ENCODE measurements around the gene IL1RAPL2. TPM values are rescaled to one million over a fixed set of nuclear protein-coding genes. Genes with fewer than 3 reads are reported as not detected.

The IL1RAPL2 gene
- total and polyA plus RNA-seq, 8 donors, result 0.13 to 1.1 (median 0.47) TPM; not detected in 2

DNA sequence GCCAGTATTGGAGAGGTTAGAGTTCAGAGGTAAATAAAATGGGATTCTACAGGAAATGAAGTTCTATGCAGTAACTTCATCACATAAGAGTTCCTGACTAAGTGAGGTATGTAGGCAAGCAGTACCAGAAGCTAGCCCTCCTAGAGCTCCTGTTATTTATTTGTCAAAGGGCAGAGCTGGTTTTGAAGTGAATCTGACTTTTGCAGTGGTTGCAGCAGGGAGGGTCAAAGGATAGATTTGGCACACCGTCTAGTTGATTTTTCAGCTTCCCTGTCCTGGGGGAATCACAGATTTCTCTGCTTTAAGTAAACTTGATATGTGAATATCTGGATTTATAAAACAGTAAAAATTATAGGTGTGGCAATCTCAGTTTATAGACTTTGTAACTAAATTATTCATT, 130.7 kb downstream of the IL1RAPL2 start:
- Histone ChIP-seq H3K4me1 (no peaks in the 10 kb centered on the region), H3K27me3 (no peaks in the 10 kb centered on the region), H3K4me3 (no peak overlapping the region), H3K36me3 (no peaks in the 10 kb centered on the region), H3K27ac (no peak overlapping the region), H3K9me3 (no peaks in the 10 kb centered on the region)
- TF ChIP-seq, protein P1, sequence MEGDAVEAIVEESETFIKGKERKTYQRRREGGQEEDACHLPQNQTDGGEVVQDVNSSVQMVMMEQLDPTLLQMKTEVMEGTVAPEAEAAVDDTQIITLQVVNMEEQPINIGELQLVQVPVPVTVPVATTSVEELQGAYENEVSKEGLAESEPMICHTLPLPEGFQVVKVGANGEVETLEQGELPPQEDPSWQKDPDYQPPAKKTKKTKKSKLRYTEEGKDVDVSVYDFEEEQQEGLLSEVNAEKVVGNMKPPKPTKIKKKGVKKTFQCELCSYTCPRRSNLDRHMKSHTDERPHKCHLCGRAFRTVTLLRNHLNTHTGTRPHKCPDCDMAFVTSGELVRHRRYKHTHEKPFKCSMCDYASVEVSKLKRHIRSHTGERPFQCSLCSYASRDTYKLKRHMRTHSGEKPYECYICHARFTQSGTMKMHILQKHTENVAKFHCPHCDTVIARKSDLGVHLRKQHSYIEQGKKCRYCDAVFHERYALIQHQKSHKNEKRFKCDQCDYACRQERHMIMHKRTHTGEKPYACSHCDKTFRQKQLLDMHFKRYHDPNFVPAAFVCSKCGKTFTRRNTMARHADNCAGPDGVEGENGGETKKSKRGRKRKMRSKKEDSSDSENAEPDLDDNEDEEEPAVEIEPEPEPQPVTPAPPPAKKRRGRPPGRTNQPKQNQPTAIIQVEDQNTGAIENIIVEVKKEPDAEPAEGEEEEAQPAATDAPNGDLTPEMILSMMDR (IDR thresholded peaks at IDR 0.05), result no peak
- intact Hi-C loops (cut with DNase I), result no loop called here
- DNase-seq (no peak), ATAC-seq (no peak)

DNA sequence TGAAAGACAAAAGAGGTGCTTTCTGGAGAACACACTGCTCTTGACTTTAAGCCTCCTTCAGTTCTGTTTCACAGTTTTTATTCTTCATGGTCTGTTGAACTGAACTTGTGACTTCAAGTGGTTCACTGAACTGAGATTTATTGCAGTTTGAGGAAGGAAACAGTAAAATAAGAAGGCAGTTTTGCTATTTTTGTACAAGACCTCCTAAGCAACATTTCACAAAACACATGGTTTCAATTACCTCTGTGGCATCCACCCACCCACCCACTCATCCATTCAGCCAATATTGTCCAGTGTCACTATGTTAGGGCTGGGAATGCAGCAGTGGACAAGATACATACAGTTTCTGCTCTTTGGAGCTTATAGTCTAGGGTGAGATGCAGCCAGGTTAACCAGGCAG, 131.3 kb downstream of the IL1RAPL2 start:
- no peaks in the 10 kb centered on the region for H3K9me3 ChIP-seq
- no peaks in the 10 kb centered on the region for H3K36me3 ChIP-seq
- intact Hi-C loops (cut with DNase I), result no loop called here
- H3K27ac ChIP-seq, result no peak overlapping the region
- no peak overlapping the region for H3K4me3 ChIP-seq
- no peak for ATAC-seq
- H3K27me3 ChIP-seq, result no peaks in the 10 kb centered on the region
- H3K4me1 ChIP-seq, result no peaks in the 10 kb centered on the region
- no peak for DNase-seq
- TF ChIP-seq, protein P1 (IDR thresholded peaks at IDR 0.05), result no peak

DNA sequence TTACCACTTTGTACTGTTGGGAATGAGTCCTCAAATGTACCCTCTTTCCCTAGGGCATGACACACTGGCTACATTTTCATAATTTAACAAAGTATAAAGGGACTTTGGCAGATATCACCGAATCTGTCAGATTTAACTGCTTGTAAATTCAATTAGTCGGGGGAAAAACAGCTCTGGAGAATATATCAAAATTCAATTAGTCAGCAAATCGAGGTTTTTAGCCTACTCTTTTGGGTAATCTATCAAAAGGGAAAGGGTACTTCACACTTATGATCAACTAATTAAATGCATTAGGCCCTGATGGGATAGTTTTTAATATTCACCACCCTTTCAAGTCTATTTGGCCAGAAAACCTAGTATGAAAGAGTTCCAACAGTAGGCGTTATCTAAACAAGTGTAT, 141.0 kb downstream of the IL1RAPL2 start:
- Histone ChIP-seq H3K4me3 (no peak overlapping the region), H3K4me1 (no peaks in the 10 kb centered on the region), H3K9me3 (no peaks in the 10 kb centered on the region), H3K27ac (no peak overlapping the region), H3K36me3 (no peaks in the 10 kb centered on the region), H3K27me3 (peaks cover 0 to 4% of the 10 kb centered on the region in 2 donors)
- TF ChIP-seq, protein P1 (IDR thresholded peaks at IDR 0.05), result no peak
- ATAC-seq (no peak), DNase-seq (no peak)
- intact Hi-C loops (cut with DNase I), result no loop called here

DNA sequence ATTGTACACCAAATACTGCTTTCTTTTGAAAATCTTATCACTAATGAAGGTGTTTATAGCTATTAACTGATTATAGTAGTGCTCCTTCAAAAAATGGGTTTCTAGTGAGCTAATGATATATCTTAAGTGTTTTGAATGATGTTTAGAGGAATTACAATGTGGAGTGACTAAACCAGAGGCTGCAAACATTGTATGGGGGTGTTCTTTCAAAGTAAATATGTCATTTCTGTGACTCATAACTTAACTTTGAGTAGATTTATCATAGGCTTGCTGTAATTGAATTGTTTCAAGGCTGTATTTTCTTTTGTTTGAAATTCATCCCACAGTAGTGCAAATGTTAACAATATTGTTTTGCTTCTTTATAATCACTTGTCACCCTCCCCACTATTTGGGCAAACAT, 141.6 kb downstream of the IL1RAPL2 start:
- TF ChIP-seq, protein P1 (IDR thresholded peaks at IDR 0.05), result no peak
- H3K36me3 ChIP-seq, result no peaks in the 10 kb centered on the region
- ATAC-seq, result no peak
- intact Hi-C loops (cut with DNase I), result no loop called here
- no peaks in the 10 kb centered on the region for H3K4me1 ChIP-seq
- H3K9me3 ChIP-seq, result no peaks in the 10 kb centered on the region
- H3K4me3 ChIP-seq, result no peak overlapping the region
- H3K27ac ChIP-seq, result no peak overlapping the region
- H3K27me3 ChIP-seq, result peaks cover 0 to 4% of the 10 kb centered on the region in 2 donors
- no peak for DNase-seq

DNA sequence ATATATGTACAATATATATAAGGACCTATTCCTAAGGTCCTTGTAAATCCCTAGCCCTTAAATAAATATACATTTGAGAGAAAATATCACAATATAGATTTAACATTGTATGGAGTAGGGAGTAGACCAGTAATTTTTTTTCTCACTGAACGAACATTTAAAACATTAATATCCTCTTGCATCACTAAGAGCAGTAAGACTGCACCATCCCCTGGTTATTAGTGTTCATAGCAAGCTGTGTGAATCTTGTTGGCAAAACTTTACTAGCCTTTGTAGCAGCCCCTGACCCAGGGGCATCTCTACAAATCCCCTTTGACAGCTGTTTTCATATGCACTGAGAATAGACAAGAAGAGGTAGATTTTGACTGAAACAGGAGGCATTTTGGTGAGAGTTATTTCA, 146.5 kb downstream of the IL1RAPL2 start:
- Histone ChIP-seq H3K27ac (no peak overlapping the region), H3K9me3 (no peaks in the 10 kb centered on the region), H3K36me3 (no peaks in the 10 kb centered on the region), H3K27me3 (no peaks in the 10 kb centered on the region), H3K4me3 (no peak overlapping the region), H3K4me1 (no peaks in the 10 kb centered on the region)
- TF ChIP-seq, protein P1 (IDR thresholded peaks at IDR 0.05), result no peak
- no peak for ATAC-seq
- intact Hi-C loops (cut with DNase I), result no loop called here
- no peak for DNase-seq
